HL-60 (cell line): ENCODE results near the gene SECISBP2L.

Source experiments
- POLR2AphosphoS5 ChIP-seq: IDR thresholded peaks from 2 replicates; pipeline ENCODE4 v1.6.1; 2012; ENCODE audit warnings: low read depth
- TF ChIP-seq, protein P1 (sequence below): IDR thresholded peaks from one replicate; pipeline ENCODE4 v1.5.1; 2011; ENCODE audit warnings: low read length, control low read depth, inconsistent platforms; ENCODE audit not compliant: insufficient read depth
- TF ChIP-seq, protein P2 (sequence below): IDR thresholded peaks from 2 replicates; pipeline ENCODE4 v1.6.1; 2012; ENCODE audit warnings: low read depth; ENCODE audit not compliant: insufficient replicate concordance

DNA sequence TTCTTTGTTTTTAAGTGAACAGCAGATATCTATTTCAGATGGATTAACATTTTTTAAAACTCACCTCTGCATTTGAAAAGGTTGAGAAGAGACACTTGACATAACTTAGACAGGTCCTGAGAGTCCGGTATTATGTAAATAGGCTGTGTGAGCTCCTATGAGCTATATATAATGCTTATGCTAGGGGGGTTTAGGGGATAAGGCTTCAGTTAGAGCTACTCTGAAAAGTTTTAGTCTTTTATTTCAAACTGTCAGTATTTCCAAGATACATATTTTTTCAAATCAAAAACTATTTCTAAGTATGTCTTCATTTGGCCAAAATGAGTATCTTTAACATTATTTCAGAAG is 99.4 kb downstream of the SECISBP2L start:
- TF ChIP-seq, protein P1, sequence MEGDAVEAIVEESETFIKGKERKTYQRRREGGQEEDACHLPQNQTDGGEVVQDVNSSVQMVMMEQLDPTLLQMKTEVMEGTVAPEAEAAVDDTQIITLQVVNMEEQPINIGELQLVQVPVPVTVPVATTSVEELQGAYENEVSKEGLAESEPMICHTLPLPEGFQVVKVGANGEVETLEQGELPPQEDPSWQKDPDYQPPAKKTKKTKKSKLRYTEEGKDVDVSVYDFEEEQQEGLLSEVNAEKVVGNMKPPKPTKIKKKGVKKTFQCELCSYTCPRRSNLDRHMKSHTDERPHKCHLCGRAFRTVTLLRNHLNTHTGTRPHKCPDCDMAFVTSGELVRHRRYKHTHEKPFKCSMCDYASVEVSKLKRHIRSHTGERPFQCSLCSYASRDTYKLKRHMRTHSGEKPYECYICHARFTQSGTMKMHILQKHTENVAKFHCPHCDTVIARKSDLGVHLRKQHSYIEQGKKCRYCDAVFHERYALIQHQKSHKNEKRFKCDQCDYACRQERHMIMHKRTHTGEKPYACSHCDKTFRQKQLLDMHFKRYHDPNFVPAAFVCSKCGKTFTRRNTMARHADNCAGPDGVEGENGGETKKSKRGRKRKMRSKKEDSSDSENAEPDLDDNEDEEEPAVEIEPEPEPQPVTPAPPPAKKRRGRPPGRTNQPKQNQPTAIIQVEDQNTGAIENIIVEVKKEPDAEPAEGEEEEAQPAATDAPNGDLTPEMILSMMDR, result no peak
- no peak for TF ChIP-seq POLR2AphosphoS5
- TF ChIP-seq, protein P2, sequence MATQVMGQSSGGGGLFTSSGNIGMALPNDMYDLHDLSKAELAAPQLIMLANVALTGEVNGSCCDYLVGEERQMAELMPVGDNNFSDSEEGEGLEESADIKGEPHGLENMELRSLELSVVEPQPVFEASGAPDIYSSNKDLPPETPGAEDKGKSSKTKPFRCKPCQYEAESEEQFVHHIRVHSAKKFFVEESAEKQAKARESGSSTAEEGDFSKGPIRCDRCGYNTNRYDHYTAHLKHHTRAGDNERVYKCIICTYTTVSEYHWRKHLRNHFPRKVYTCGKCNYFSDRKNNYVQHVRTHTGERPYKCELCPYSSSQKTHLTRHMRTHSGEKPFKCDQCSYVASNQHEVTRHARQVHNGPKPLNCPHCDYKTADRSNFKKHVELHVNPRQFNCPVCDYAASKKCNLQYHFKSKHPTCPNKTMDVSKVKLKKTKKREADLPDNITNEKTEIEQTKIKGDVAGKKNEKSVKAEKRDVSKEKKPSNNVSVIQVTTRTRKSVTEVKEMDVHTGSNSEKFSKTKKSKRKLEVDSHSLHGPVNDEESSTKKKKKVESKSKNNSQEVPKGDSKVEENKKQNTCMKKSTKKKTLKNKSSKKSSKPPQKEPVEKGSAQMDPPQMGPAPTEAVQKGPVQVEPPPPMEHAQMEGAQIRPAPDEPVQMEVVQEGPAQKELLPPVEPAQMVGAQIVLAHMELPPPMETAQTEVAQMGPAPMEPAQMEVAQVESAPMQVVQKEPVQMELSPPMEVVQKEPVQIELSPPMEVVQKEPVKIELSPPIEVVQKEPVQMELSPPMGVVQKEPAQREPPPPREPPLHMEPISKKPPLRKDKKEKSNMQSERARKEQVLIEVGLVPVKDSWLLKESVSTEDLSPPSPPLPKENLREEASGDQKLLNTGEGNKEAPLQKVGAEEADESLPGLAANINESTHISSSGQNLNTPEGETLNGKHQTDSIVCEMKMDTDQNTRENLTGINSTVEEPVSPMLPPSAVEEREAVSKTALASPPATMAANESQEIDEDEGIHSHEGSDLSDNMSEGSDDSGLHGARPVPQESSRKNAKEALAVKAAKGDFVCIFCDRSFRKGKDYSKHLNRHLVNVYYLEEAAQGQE, result no peak
